ENCODE data around the gene IFI27.

Gene IFI27

DNA sequence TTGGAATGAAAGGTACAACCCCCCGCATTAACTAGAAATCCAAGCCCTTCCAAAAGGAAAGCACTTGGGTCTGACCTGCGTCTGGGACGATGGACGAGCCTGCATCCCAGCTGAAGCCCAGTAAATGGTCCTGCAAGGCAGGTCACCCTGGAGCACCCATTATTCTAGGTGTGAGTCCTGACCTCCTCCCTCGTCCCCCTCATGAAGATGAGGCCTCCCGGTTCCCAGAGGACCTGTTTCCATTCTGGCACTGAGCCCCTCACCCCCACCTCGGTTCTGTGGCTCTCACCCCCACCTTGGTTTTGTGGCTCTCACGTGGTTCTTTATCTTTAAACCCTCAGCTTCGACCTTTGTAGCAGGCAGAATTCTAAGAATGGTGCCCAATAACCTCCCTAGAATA lies 7.3 kb downstream of the IFI27 start:
- no peak overlapping the region for H3K4me3 ChIP-seq (ENCODE audit: low read depth, low read length)
- DNase-seq (ENCODE audit: low read depth): no peak
- TF ChIP-seq, protein P1, sequence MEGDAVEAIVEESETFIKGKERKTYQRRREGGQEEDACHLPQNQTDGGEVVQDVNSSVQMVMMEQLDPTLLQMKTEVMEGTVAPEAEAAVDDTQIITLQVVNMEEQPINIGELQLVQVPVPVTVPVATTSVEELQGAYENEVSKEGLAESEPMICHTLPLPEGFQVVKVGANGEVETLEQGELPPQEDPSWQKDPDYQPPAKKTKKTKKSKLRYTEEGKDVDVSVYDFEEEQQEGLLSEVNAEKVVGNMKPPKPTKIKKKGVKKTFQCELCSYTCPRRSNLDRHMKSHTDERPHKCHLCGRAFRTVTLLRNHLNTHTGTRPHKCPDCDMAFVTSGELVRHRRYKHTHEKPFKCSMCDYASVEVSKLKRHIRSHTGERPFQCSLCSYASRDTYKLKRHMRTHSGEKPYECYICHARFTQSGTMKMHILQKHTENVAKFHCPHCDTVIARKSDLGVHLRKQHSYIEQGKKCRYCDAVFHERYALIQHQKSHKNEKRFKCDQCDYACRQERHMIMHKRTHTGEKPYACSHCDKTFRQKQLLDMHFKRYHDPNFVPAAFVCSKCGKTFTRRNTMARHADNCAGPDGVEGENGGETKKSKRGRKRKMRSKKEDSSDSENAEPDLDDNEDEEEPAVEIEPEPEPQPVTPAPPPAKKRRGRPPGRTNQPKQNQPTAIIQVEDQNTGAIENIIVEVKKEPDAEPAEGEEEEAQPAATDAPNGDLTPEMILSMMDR (conservative IDR thresholded peaks at IDR 0.05; ENCODE audit: low read depth, low read length): no peak

DNA sequence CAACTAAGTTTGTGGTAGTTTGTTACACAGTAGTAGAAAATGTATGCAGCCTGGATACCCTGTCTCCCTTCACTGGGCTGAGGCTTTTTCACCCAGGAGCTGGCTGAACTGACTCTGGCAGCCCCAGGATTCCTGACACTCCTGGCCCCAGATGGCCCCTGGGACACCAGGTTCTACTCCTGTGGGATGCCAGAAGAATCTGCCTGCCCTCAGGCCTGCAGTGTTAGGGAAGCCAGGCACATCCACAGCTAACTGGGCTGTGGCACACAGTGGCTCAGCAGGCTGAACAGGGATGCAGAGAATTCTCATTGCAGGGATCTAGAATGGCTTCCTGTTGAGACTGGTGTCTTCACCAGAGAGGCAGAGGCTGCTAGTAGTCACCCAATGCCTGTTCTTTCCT lies 8.5 kb downstream of the IFI27 start:
- no peak overlapping the region for H3K4me3 ChIP-seq (ENCODE audit: low read depth, low read length)
- DNase-seq (ENCODE audit: low read depth): no peak
- TF ChIP-seq, protein P1 (conservative IDR thresholded peaks at IDR 0.05; ENCODE audit: low read depth, low read length): no peak

DNA sequence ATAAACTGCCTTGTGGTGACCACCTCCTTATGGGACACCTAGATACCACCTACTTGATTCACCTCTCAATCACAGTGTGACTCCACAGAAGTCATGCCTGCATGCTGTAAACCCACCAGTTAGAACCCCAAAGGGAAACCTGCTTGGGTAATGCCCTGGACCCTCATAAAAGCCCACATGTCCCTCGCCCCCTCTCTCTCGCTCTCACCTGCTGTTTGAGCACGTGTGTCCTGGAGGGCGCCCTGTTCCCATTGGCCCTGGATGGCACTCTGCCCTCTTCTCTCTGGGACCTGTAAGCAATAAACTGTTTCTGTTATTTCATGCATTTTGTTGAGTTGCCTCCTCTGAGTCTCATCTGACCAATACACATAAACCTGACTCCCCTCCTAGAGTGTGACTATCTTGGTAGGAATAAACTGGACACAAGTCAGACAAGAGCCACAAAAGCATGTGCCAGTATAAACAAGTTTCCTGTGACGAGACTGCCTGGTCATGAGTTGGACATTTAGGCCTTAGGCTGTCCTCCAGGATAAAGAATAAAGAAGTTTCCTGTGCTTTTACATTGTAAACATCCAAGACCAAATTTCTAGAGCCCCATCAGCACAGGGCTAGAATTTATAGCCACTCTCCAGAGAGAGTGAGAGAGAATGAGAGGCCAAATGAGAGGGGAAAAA lies 10.3 kb downstream of the IFI27 start:
- no peak for DNase-seq (ENCODE audit: low read depth)
- TF ChIP-seq, protein P1 (conservative IDR thresholded peaks at IDR 0.05; ENCODE audit: low read depth, low read length): no peak
- no peak overlapping the region for H3K4me3 ChIP-seq (ENCODE audit: low read depth, low read length)

DNA sequence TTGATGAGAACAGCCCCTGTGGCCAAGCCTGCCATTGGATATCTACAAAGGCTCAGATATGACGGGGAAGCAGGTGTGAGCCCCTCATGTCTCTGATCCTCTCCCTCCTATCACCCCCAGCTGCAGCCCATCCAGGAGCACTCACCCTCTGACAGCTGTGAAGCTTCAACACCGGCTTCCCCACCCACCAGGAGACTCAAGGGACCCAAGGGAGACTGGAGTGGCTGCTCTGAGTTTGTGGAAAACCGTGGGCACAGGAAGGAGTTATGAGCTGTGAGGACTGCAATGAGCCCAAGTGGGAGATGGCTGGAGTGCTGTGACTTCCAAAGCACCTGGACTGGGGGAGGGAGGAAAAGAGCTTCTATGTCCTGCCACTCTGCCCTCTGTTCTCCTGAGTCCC lies 10.9 kb downstream of the IFI27 start:
- TF ChIP-seq, protein P1 (conservative IDR thresholded peaks at IDR 0.05; ENCODE audit: low read depth, low read length): no peak
- no peak overlapping the region for H3K4me3 ChIP-seq (ENCODE audit: low read depth, low read length)
- no peak for DNase-seq (ENCODE audit: low read depth)

DNA sequence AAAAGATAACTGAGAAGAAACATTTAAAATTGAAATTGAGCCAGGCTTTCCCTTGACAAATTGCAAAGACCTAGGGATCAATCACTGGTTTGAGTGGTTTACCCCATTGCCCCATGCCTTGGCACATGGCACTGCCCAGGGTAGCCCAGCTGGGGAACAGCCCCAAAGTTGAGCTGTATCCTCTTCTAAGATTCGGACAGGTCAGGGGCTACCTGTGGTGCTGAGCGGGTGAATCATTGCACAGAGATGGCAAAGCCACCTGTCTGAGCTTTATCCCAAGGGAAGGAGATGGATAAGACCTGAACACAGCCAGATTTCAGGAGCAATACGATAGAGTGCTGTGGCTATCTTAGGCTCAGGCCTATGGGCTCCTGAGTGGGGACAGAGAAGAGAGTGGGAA lies 11.9 kb downstream of the IFI27 start:
- H3K4me3 ChIP-seq (ENCODE audit: low read depth, low read length): no peak overlapping the region
- no peak for DNase-seq (ENCODE audit: low read depth)
- TF ChIP-seq, protein P1 (conservative IDR thresholded peaks at IDR 0.05; ENCODE audit: low read depth, low read length): no peak

DNA sequence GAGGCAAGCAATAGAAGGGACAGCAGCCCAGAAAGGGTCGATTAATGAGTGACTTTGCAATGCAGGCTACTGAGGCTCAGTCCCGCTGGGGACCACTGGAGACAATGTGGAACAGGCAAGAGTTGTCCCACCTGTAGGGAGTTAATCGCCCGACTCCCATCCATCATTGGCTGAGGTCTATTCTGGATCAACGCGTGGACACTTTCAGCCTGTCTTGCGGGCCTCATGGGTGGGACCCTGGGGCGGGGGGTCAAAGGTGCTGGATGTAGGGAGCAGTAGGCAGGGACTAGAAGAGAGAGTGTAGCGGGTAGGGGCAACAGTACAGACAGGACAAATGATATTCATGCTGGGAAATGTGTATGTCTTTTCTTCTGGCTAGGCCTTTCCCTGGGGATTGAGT lies 12.8 kb downstream of the IFI27 start:
- TF ChIP-seq, protein P1 (conservative IDR thresholded peaks at IDR 0.05; ENCODE audit: low read depth, low read length): no peak
- H3K4me3 ChIP-seq (ENCODE audit: low read depth, low read length): no peak overlapping the region

DNA sequence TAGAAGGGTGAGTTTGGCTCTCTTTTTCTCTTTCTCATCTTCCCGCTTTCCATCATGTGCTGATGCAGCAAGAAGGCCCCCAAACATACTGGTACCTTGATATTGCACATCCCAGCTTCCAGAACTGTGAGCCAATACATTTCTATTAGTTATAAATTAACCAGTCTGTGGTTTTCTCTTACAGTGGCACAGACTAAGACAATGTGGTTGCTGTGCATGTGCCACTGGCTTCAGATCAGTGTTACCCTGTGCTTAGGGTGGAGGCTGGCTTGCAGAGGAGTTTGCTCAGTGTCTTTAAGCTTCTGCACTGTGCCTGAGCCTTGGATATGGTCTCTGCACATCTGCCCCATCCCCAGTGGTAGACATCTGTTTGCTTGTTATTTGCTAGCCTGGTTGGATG lies 13.3 kb downstream of the IFI27 start:
- H3K4me3 ChIP-seq (ENCODE audit: low read depth, low read length): no peak overlapping the region
- DNase-seq (ENCODE audit: low read depth): no peak
- TF ChIP-seq, protein P1 (conservative IDR thresholded peaks at IDR 0.05; ENCODE audit: low read depth, low read length): no peak

More for the DNA sequence above, 12.8 kb downstream of the IFI27 start:
- DNase-seq (ENCODE audit: low read depth): no peak
